ENCODE data around the gene RLF.

Gene RLF

DNA sequence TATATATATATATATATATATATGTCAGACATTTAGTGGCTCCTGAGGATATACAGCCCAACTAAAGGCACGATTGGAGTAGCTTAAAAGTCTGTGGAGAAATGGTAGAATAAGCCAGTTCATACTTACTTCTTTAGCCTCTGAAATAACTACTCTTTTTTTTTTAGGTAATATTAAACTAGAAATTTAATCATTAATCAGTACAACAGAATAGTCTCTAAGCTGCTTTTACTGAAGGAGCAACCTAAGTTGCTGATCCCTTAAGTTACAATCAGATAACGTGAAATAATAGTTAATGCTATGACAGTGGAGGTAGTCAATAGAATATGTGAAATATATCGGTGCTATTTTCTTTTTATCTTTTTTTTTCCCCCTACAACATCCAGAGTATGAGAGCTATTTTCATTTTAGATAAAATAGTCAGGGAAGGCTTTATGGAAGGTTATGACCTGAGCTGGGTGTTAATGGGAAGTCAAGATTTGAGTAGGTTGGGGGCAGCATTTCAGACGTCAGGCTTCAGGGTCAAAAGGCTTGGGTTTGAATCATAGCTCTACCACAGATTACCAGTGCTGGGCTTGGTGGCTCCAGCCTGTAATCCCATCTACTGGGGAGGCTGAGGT is 112.5 kb downstream of the RLF start:
- Histone ChIP-seq H3K27me3 (no peaks in the 10 kb centered on the region), H3K9me3 (no peaks in the 10 kb centered on the region), H3K4me1 (no peaks in the 10 kb centered on the region), H3K36me3 (peaks cover 9% of the 10 kb centered on the region), H3K4me3 (ENCODE audit: low read depth, low read length) (no peak overlapping the region)
- no peak for DNase-seq
- TF ChIP-seq, protein P1, sequence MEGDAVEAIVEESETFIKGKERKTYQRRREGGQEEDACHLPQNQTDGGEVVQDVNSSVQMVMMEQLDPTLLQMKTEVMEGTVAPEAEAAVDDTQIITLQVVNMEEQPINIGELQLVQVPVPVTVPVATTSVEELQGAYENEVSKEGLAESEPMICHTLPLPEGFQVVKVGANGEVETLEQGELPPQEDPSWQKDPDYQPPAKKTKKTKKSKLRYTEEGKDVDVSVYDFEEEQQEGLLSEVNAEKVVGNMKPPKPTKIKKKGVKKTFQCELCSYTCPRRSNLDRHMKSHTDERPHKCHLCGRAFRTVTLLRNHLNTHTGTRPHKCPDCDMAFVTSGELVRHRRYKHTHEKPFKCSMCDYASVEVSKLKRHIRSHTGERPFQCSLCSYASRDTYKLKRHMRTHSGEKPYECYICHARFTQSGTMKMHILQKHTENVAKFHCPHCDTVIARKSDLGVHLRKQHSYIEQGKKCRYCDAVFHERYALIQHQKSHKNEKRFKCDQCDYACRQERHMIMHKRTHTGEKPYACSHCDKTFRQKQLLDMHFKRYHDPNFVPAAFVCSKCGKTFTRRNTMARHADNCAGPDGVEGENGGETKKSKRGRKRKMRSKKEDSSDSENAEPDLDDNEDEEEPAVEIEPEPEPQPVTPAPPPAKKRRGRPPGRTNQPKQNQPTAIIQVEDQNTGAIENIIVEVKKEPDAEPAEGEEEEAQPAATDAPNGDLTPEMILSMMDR (IDR thresholded peaks at IDR 0.05; ENCODE audit: low read depth, low read length): no peak

DNA sequence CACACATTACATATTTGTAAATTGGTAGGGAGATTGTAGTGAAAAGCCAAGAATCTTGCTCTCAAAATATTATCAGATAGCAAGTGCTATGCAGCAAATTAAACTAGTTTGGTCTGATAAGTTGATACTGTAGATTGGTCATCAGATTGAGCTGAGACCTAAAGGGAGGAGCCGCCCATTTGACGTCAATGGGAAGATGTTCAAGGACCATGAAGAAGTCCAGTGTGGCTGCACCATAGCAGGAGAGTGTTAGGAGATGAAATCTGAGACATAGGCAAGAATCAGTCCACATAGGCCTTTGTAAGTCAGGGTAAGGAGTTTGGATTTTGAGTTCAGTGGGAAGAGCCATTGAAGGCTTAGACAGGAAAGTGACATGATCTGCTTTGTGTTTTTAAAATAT is 113.1 kb downstream of the RLF start:
- TF ChIP-seq, protein P1 (IDR thresholded peaks at IDR 0.05; ENCODE audit: low read depth, low read length): no peak
- Histone ChIP-seq H3K27me3 (no peaks in the 10 kb centered on the region), H3K4me3 (ENCODE audit: low read depth, low read length) (no peak overlapping the region), H3K4me1 (no peaks in the 10 kb centered on the region), H3K9me3 (no peaks in the 10 kb centered on the region), H3K36me3 (peaks cover 9% of the 10 kb centered on the region)
- no peak for DNase-seq

DNA sequence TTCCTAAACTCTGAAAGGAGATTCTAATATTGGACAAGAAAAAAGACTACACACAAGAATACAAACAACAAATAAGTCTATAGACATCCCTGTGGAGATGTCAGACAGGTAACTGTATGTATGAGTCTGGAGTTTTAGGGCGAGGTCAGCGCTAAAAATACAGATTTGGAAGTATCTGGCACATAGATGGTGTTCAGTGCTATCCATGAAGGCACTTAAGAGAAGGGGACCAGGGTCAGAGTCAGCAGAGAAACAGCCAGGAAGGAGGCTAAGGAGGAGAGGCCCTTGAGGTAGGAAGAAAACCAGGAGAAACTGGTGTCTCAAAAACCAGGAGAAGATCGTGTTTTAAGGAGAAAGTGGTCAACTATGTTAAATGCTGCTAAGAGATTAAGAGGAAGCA is 114.9 kb downstream of the RLF start:
- TF ChIP-seq, protein P1 (IDR thresholded peaks at IDR 0.05; ENCODE audit: low read depth, low read length): no peak
- Histone ChIP-seq H3K9me3 (no peaks in the 10 kb centered on the region), H3K36me3 (peaks cover 6% of the 10 kb centered on the region), H3K27me3 (no peaks in the 10 kb centered on the region), H3K4me3 (ENCODE audit: low read depth, low read length) (no peak overlapping the region), H3K4me1 (no peaks in the 10 kb centered on the region)
- DNase-seq: no peak

DNA sequence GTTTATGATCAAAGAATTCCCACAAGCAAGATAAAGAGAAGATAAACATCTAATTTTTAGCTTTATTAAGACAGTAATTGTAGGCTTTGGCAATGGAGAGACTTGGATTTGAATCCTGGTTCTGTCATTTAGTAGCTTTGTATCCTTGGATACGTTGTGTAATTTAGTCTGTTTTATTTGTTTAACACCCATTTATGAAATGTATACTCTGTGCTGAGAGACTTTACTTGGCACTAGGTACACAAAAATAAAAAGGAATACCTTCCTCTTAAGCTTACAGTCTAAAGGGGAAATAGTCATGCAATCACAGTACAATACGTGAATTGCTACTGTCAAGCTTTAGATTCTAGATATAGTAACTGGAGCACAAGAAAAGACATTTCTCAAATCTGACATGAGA is 120.7 kb downstream of the RLF start:
- H3K4me1 ChIP-seq: no peaks in the 10 kb centered on the region
- no peaks in the 10 kb centered on the region for H3K27me3 ChIP-seq
- TF ChIP-seq, protein P1 (IDR thresholded peaks at IDR 0.05; ENCODE audit: low read depth, low read length): no peak
- no peak for DNase-seq
- H3K4me3 ChIP-seq (ENCODE audit: low read depth, low read length): no peak overlapping the region
- H3K9me3 ChIP-seq: no peaks in the 10 kb centered on the region
- H3K36me3 ChIP-seq: peaks cover 3% of the 10 kb centered on the region; the same call in 1 of the 2 replicates

All from BE2C (cell line).